Dendritic cell treated with granulocyte-macrophage colony-stimulating factor and Interleukin-4, amounts not matched to agents 40 ng/mL and 50 ng/mL, for 4 days (primary cell): ENCODE results near the gene ZNF106.

Experiments used
- H3K27ac Mint-ChIP-seq: one replicate; pipeline ENCODE4 v1.8.0; 2022; ENCODE audit warnings: mild to moderate bottlenecking, mixed read lengths
- H3K27me3 Mint-ChIP-seq: one replicate; pipeline ENCODE4 v1.8.0; 2022; ENCODE audit warnings: mild to moderate bottlenecking, mixed read lengths
- H3K36me3 Mint-ChIP-seq: one replicate; pipeline ENCODE4 v1.8.0; 2022; ENCODE audit warnings: low read depth, mixed read lengths
- H3K4me1 Mint-ChIP-seq: one replicate; pipeline ENCODE4 v1.8.0; 2022; ENCODE audit warnings: low read depth, mixed read lengths
- H3K4me3 Mint-ChIP-seq: one replicate; pipeline ENCODE4 v1.8.0; 2022; ENCODE audit warnings: mild to moderate bottlenecking, moderate library complexity, mixed read lengths
- H3K9me3 Mint-ChIP-seq: one replicate; pipeline ENCODE4 v1.8.0; 2022; ENCODE audit warnings: mixed read lengths
- intact Hi-C: fragments of 100-400 bp; cut with micrococcal nuclease; formaldehyde crosslinking; loops from one replicate; pipeline ENCODE4 v1.15.0; 2022

The ZNF106 gene

GRCh38 chr15:42490671-42491538 lies at the start of gene ZNF106:
TSS of gene ZNF106 (minus strand) at chr15:42491141. CDS start at chr15:42472289, 18,852 bp downstream.
- Mint-ChIP-seq H3K9me3 (no peaks in the 10 kb centered on the region), H3K27me3 (no peaks in the 10 kb centered on the region), H3K36me3 (peaks cover 44% of the 10 kb centered on the region), H3K4me3 (peak within 1 kb of the TSS; percentile 95), H3K27ac (peak within 1 kb of the TSS; percentile 97), H3K4me1 (peaks cover 59% of the 10 kb centered on the region)
- intact Hi-C loops: loop anchor here (5.0 kb wide), 1 partner anchor 56 kb away; the partner anchor contains the start of genes HAUS2 and LRRC57

GRCh38 chr15:42533246-42533645 lies 42.3 kb upstream of the ZNF106 start:
- Mint-ChIP-seq H3K27me3 (no peaks in the 10 kb centered on the region), H3K9me3 (no peaks in the 10 kb centered on the region), H3K4me1 (no peaks in the 10 kb centered on the region), H3K36me3 (peaks cover 95% of the 10 kb centered on the region), H3K27ac (no peak overlapping the region), H3K4me3 (no peak overlapping the region)
- intact Hi-C loops: no loop called here

GRCh38 chr15:42528970-42529369 lies 38.0 kb upstream of the ZNF106 start:
- Mint-ChIP-seq H3K36me3 (peaks cover 90% of the 10 kb centered on the region), H3K27ac (no peak overlapping the region), H3K9me3 (no peaks in the 10 kb centered on the region), H3K4me3 (no peak overlapping the region), H3K27me3 (no peaks in the 10 kb centered on the region), H3K4me1 (no peaks in the 10 kb centered on the region)
- intact Hi-C loops: no loop called here

- H3K4me3 Mint-ChIP-seq: no peak overlapping the region
- intact Hi-C loops: no loop called here
- no peaks in the 10 kb centered on the region for H3K4me1 Mint-ChIP-seq
- no peak overlapping the region for H3K27ac Mint-ChIP-seq
- H3K36me3 Mint-ChIP-seq: peaks cover 92% of the 10 kb centered on the region
- no peaks in the 10 kb centered on the region for H3K27me3 Mint-ChIP-seq
- no peaks in the 10 kb centered on the region for H3K9me3 Mint-ChIP-seq
Measured at GRCh38 chr15:42523331-42523730, 32.4 kb upstream of the ZNF106 start.

GRCh38 chr15:42511007-42511391 lies 20.1 kb upstream of the ZNF106 start:
- peaks cover 35% of the 10 kb centered on the region for H3K4me1 Mint-ChIP-seq
- peak overlapping the region; percentile 53 for H3K27ac Mint-ChIP-seq
- H3K4me3 Mint-ChIP-seq: peak overlapping the region; percentile 61
- H3K9me3 Mint-ChIP-seq: no peaks in the 10 kb centered on the region
- intact Hi-C loops: no loop called here
- H3K27me3 Mint-ChIP-seq: no peaks in the 10 kb centered on the region
- peaks cover 68% of the 10 kb centered on the region for H3K36me3 Mint-ChIP-seq

- Mint-ChIP-seq H3K36me3 (peaks cover 68% of the 10 kb centered on the region), H3K9me3 (no peaks in the 10 kb centered on the region), H3K27ac (peak overlapping the region; percentile 53), H3K27me3 (no peaks in the 10 kb centered on the region), H3K4me3 (peak overlapping the region; percentile 61), H3K4me1 (peaks cover 37% of the 10 kb centered on the region)
- intact Hi-C loops: no loop called here
Measured at GRCh38 chr15:42510258-42511006, 19.5 kb upstream of the ZNF106 start.

- no peak overlapping the region for H3K4me3 Mint-ChIP-seq
- peak overlapping the region; percentile 23 for H3K27ac Mint-ChIP-seq
- peaks cover 51% of the 10 kb centered on the region for H3K36me3 Mint-ChIP-seq
- intact Hi-C loops: no loop called here
- no peaks in the 10 kb centered on the region for H3K27me3 Mint-ChIP-seq
- peaks cover 51% of the 10 kb centered on the region for H3K4me1 Mint-ChIP-seq
- no peaks in the 10 kb centered on the region for H3K9me3 Mint-ChIP-seq
Measured at GRCh38 chr15:42508263-42508690, 17.3 kb upstream of the ZNF106 start.

- Mint-ChIP-seq H3K4me1 (peaks cover 59% of the 10 kb centered on the region), H3K9me3 (no peaks in the 10 kb centered on the region), H3K4me3 (no peak overlapping the region), H3K27me3 (no peaks in the 10 kb centered on the region), H3K36me3 (peaks cover 44% of the 10 kb centered on the region), H3K27ac (peak overlapping the region; percentile 23)
- intact Hi-C loops: no loop called here
Measured at GRCh38 chr15:42507514-42507913, 16.6 kb upstream of the ZNF106 start.

GRCh38 chr15:42504631-42505030 lies 13.7 kb upstream of the ZNF106 start:
- intact Hi-C loops: no loop called here
- Mint-ChIP-seq H3K36me3 (peaks cover 45% of the 10 kb centered on the region), H3K4me1 (peaks cover 57% of the 10 kb centered on the region), H3K27ac (no peak overlapping the region), H3K9me3 (no peaks in the 10 kb centered on the region), H3K4me3 (no peak overlapping the region), H3K27me3 (no peaks in the 10 kb centered on the region)

- H3K9me3 Mint-ChIP-seq: no peaks in the 10 kb centered on the region
- no peaks in the 10 kb centered on the region for H3K27me3 Mint-ChIP-seq
- H3K36me3 Mint-ChIP-seq: peaks cover 50% of the 10 kb centered on the region
- no peak overlapping the region for H3K4me3 Mint-ChIP-seq
- intact Hi-C loops: no loop called here
- H3K4me1 Mint-ChIP-seq: peaks cover 57% of the 10 kb centered on the region
- peak overlapping the region; percentile 69 for H3K27ac Mint-ChIP-seq
Measured at GRCh38 chr15:42503825-42504224, 12.9 kb upstream of the ZNF106 start.

GRCh38 chr15:42502477-42502876 lies 11.5 kb upstream of the ZNF106 start:
- Mint-ChIP-seq H3K4me3 (no peak overlapping the region), H3K27ac (peak overlapping the region; percentile 69), H3K9me3 (no peaks in the 10 kb centered on the region), H3K36me3 (peaks cover 55% of the 10 kb centered on the region), H3K27me3 (no peaks in the 10 kb centered on the region), H3K4me1 (peaks cover 59% of the 10 kb centered on the region)
- intact Hi-C loops: no loop called here

GRCh38 chr15:42499858-42500609 lies 9.1 kb upstream of the ZNF106 start:
- peak overlapping the region; percentile 84 for H3K27ac Mint-ChIP-seq
- H3K9me3 Mint-ChIP-seq: no peaks in the 10 kb centered on the region
- intact Hi-C loops: no loop called here
- peaks cover 68% of the 10 kb centered on the region for H3K4me1 Mint-ChIP-seq
- peaks cover 50% of the 10 kb centered on the region for H3K36me3 Mint-ChIP-seq
- no peaks in the 10 kb centered on the region for H3K27me3 Mint-ChIP-seq
- peak overlapping the region; percentile 64 for H3K4me3 Mint-ChIP-seq

- H3K4me3 Mint-ChIP-seq: no peak overlapping the region
- H3K4me1 Mint-ChIP-seq: peaks cover 75% of the 10 kb centered on the region
- H3K27me3 Mint-ChIP-seq: no peaks in the 10 kb centered on the region
- intact Hi-C loops: no loop called here
- H3K9me3 Mint-ChIP-seq: no peaks in the 10 kb centered on the region
- H3K27ac Mint-ChIP-seq: peak overlapping the region; percentile 84
- peaks cover 50% of the 10 kb centered on the region for H3K36me3 Mint-ChIP-seq
Measured at GRCh38 chr15:42498212-42499068, 7.5 kb upstream of the ZNF106 start.
